ENCODE data around the gene TMEM273.

The TMEM273 gene

DNA sequence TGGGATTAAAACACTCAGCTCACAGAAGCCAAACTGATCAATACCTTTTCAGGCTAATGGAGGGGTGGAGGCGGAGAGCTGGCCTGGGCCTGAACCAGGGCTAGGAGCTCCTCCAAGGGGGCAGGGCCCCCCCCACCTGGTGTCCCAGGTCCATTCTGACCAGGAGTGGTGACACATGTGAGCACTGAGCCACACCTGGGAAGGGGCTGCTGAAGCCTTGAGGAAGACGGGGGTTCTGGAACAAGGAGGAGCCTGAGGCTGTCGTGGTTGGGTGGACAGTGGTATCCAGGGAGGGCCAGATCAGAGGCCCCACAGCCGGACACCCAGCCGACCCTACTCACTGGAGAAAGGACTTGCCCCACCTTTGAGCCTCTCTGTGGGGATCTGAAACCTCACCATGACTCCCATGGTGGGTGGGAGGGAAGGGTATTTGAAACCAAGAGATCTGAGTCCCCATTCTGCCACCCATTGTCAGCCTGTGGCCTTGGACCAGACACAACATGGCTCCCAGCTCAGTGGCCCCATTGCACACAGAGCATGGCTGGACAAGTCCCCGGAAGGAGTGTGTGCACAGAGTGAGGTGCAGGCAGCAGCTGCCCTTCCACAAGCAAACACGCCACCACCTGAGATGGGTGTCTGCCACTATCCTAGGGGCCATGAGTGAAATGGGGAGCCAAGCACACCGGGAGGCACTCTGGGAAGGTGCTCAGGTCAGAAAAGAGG lies 12.4 kb downstream of the TMEM273 start:
- DNase-seq = no peak

DNA sequence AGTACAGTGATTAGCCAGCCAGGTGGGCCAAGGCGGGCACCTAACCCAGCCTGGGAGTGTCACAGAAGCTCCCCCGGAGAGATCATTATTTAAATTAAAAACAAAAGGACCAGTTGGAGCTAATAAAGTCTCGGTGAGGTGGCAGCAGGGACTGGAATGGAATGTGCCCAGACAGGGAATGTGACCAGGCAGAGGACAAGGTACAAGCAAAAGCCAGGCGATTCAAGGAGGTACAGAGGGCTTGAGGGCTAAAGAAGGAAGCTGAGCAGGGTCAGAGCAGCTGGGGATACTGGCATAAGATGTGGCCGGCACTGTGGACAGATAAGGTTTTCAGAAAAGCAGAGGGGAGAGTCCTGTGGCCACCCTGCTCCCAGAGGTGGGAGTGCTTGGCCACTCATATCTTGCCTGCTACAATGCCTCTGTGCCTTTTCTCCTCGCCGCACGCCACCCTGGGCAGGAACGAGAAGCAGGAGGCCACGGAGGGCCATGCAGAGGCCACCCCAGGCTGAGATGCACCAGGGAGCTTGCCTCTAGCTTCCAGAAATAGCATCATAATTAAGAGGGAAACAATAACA lies 13.2 kb downstream of the TMEM273 start:
- DNase-seq = no peak

DNA sequence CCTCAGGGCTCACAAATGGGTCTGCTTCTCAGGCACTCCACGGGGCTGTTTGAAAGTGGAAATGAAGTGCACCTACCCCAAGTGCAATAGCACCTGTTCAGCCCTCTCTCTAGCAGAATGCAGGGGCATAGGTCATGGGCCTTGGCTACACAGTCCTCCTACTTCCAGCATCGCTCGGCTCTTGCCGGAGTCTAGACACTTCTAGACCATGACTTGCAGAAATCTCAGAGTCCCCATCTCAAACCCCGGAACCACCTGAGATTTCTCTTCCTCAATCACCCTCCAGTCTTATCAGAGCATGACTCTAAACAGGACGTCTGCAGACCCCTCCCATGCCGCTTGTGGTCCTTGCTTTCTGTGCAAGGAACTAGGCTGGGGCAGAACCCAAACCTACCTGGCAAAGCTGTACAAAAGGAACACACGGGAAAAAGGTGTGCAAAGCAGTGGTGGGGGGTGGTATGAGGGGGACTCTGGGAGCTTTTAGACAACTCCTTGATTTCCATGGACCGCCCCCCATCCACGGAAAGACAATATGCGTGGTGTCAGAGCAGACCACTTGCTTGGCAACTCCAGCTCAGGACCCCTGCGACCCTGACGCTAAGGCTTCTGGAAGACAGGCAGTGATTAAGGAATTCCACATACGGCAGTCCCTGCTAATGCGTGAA lies 13.8 kb downstream of the TMEM273 start:
- no peak for DNase-seq

DNA sequence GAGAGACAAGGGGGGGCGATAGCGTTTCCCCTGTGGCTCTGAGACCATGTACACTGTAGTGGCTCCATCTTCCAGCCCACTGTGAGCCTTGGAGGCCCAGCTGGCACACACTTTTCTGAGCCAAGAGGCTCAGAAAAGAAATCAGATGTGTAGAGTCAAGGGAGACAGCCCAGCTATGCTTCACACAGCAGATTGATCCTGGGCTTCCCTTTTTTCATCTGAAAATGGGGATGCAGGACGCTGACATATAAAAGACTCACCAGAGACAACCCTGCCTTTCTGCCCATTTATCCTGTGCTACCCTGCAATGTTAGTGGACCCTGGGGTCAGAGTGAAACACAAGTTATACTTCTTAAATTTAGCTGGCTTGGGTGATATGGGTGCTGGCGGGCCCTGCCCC lies 14.3 kb downstream of the TMEM273 start:
- DNase-seq = no peak

DNA sequence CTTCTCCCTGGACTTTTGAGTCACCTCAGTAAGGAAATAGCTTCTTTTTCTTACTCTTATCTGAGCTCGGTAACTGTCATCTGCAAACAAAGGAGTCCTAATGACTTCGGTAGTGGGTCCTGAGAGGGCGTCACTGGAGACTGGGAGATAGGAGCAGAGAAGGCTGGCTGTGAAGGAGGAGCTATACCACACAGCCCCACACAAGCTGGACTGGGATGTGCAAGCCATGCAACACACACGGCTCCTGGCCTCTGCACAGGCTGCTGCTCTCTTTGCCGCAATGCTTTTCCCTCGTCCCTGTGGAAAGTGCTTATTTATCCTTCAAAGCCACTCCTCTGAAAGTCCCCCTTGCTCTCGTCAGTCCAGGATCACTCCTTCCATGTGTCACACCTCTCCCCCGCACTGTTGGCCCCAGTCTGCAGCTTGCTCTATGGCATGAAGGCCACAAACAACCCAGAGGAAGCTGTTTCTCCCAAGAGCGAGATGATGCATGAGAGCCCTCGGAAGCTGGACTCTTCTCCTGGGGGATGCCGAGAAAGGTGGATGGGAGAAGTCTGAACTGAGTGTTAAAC lies 14.9 kb downstream of the TMEM273 start:
- no peak for DNase-seq

DNA sequence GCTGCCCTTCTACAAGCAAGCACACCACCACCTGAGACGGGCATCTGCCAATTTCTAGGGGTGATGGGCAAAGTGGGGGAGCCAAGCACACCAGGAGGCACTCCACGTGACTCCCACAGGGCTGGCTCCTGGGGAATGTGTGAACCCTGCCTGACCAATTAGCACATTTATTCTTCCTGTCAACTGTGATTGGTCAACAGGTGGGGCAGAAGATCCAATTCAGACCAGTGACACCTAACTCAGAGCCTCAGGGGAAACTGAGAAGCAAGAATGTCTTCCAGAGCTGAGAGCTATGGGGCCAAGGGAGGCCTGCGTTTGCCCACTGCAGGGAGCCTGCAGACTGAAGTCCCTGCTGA lies 15.4 kb downstream of the TMEM273 start:
- no peak for DNase-seq

DNA sequence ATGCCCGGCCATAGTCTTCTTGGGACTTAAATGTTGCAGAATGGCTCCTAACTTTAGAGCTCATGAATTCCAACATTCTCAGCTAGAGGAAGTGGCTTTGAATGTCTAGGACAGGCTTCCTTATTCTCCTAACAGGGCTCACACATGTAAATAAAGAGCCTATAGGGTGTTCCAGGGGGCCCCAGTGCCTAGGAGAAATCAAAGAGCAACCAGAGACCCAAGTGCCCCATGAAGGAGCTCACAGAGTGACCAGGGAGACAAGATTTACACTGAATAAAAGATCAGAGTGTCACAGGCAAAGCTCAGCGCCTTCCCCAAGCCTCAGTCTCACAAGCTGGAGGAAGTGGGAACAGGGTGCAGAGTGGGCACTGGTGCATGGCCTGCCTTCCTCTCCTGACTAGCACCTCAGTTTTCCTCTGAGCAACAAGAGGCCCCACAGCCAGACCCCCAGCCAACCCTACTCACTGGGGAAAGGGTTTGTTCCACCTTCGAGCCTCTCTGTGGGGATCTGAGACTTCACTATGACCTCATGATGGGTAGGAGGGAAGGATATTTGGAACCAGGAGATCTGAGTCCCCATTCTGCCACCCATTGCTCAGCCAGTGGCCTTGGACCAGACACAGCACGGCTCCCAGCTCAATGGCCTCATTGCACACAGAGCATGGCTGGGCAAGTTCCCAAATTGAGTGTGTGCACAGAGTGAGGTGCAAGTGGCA lies 16.0 kb downstream of the TMEM273 start:
- no peak for DNase-seq

DNA sequence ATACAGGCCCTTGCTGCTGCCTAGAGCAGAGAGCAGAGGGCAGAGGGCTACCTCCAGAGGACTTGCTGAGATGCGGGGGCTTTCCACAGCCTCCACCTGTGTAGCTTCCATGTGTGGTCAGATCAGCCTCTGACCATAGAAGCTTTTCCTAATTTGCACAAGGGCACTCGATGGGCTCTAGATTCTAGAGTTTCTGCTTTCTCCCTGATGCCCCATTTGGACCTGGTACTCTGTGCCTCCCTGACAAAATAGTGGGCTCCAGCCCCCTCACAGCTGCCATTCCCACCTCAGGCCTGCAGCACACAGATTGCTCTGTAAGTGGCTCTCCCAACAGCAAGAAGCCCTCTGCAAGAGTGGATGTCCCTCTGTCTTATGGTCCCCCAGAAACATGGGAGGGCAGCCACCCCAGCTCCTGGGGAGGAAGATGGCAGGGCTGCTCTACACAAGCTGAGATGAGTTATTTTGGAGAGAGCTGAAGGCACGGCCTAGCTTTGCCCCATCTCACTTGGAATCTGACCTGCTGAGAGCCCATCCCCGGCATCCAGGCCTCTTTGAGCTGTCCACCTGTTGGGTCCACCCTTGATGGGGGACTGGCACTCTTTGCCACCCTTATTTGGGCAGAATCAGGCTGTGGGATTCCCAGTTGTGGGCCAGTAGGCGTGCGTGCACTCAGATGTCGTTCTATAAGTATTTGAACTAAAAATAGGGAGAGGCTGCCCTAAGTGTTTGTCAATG lies 16.7 kb downstream of the TMEM273 start:
- DNase-seq = no peak

DNA sequence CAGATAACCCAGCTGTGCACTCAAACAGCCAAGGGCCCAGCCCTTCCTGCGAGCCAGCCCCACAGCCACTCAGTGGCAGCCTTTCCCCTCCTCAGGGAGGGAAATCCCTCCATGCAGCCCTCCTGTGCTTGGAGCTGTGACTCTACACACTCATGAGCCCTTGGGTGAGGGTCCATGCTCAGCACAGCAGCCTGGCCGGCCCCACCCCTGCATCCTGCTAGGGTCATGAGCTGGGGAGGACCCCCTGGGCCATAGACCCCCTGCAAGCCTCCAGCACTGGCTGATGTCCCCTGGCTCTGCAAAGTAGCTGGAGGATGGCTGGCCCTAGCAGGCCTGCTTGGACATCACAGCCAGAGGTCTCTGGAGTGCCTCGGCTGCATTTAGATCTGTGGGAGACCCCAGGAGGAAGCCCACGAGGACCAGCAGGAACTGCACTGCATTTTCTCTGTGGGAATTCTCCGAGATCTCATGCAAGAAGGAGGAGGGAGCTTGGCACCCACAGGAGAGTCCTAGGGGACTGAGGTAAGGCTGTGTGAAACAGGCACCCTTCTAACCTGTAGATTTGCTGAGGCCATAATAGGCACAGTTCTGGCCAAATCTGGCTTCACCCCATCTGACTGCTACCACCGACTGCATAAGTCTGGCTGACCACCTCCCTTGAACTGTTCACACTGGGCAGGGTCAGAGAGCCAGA lies 17.4 kb downstream of the TMEM273 start:
- DNase-seq = no peak

DNA sequence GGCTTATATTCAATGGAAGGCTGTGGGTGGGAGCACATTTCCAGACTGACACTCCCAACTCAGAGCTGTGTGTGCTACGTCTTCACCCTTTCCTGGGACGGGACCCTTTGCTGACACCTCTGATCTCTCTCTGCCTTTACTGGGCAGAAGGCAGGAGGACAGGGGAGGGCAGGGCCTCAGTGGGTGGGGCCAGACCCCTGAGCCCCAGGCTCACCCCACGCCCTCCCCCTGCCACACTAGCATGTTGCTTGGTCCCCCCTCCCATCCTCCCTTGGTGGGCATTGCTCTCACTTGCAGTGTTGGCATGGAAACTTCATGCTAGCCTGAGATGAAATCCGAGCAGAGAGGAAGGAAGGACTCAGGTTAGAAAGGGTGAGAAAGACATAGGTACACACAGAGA lies 18.4 kb downstream of the TMEM273 start:
- no peak for DNase-seq

DNA sequence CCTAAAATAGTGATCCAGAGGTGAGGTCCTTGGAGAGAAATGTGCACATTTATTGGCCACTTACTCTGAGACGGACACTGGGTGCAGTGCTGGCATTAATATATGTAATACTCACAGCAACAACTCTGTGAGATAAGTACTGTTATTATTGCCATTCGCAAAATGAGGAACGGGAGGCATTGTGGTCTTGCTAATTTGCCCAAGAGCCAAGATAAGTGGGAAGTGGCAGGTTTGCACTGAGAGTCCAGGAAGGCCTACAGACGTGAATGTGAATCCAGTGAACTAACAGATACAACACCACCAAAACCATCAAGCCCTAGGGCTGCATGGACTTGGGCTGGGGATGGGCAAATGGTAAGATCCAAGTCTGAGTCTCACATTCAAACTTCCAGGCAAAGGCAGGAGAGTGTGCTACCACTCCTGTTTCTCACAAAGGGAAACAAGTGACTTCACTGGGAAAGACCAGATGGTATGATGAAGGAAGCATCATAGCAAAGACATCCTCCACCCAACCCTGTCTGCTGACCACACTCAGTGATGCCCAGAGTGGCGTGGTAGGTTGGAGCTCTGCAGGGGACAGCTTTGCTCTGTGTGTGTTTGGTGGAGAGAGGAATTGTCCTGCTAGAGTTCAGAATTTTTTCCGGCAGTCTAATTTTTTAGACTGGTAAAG lies 19.2 kb downstream of the TMEM273 start:
- no peak for DNase-seq

DNA sequence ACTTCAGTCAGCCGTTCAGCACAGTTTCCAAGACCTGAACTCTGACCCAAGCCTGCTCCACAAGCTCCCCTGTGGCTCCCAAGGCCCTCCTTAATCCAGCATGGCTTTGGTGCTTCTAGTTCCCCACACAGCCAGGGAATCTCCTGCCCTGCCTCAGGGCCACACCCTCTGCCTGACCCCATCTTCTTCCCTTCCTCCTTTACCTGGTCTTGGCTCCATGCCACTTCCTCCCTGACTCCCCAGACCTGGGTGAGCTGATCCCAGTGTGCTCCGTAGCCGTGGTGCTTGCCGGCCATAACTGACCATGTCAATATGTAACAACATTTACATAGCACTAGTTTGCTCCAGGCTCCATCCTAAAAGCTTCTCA lies 20.0 kb downstream of the TMEM273 start:
- DNase-seq = no peak

DNA sequence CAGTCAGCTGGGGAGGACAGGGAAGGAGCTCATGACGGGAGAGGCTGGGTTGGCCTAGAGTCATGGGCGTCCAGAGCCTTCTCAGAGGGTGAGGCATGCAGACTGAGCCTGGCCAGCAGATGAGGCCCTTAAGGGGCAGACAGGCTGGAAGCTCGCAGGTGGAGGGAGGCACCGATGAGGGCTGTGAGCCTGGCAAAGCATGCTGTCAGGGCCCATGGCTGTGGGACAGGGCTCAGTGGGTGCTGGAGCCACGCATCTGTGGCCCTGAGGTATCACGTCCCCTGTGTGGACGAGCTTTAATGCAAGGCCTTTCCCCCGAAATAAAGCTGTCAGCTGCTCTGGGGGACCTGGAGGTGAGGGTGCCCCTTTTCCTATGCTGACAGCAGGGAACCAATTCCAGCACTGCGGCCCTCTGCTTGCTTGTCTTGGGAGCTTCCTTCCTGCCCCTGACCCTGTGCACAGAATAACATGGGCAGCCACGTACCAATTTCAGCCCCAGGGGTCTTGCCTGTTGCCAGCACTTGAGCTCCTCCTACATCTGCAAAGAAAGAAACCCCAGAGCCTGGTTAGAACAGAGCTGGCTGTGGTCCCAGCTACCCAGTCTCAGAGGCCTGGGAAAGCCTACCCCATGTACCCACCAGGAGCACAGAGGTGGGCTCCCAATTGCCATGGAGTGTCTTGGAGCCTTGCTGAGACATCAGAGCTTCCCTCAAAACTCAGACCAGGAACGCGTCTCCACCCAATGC lies 20.6 kb downstream of the TMEM273 start:
- DNase-seq = peak; percentile 36

DNA sequence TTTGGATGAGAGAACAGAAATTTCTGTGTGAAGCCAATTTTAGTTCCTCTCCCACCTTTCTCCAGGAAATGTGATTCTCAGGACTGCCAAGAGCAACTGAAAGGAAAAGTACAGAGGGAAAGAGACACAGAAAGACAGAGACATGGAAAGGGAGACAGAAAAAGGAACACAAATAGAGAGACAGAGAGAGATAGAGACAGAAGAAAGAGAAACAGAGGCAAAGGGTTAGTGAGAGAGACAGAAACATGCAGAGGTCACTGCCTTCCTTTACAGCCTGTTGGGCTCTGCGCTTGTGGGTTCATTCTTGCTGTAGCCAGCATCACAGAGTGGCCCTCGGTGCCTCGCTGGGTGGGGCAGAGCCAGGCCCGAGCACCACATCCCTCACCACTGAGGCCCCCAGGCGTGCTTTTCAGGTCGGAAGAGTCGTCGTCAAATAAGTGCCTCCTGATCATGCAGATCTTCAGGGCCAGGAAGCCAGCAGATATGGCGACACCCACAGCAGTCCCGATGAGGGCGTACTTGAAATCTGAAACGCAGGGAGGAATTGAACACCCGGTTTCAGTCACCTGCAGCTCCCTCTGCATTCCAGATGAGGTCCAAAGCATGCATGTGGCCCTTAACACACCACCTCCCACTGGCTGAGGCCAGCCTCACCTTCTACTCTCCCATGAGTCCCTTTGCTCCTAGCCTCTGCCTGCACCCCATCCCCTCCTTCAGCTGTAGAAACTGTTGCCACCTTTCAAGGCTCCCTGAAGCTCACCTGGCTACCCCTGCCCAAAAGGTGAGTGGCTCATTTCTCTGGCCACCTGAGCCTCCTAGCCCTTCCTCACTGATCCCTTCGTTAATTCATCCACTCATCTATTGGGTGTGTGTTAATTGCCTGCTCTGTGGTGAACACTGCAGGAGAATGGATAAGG lies 21.4 kb downstream of the TMEM273 start:
- DNase-seq = no peak

DNA sequence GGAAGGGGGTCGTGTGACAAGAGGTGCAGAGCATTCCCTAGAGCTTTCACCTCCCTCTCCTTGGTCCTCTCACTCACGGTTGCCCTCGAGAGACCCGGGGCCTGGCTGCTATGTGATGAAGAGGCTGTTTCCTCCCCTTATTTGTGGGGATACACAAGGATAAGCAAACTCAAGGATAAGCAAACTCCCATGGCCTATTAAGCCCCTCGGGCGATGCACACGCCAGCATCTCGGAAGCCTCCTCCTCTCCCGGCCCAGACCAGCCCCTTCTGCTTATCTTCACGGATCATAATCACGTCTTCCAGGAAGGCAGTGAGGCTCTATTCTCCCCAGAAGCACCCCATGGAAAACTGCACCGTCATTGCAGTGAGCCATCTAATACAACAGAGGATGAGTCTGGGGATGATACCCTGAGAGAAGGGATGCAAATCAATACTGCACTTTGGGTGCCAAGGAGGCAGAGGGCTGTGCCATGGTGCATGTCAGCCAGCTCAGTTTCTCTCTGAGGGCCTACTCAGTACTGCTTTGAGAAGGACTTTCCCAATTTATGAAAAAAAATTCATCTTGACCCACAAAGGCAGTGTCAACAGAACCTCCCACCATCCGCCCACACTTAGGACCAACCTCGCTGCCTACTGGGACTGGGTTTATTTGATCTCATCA lies 22.2 kb downstream of the TMEM273 start:
- no peak for DNase-seq

DNA sequence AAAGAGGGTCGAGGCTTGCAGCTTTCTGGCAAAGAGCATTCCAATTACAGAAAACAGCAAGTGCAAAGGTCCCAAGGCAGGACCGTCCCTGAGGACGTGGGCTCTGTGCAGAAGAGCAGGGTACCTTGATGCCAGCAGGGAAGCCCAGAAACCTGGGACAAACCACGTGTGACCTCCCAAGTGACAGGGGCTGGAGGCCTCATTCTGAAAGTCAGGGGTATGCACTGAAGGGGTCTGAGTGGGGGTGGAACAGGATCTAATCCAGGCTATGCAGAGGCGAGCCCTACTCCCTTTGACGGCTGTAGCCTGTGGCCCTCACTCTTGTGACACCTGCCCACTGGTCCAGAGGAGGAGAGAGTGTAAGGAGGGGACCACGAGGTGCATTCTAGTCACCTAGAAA lies 22.9 kb downstream of the TMEM273 start:
- DNase-seq = no peak

DNA sequence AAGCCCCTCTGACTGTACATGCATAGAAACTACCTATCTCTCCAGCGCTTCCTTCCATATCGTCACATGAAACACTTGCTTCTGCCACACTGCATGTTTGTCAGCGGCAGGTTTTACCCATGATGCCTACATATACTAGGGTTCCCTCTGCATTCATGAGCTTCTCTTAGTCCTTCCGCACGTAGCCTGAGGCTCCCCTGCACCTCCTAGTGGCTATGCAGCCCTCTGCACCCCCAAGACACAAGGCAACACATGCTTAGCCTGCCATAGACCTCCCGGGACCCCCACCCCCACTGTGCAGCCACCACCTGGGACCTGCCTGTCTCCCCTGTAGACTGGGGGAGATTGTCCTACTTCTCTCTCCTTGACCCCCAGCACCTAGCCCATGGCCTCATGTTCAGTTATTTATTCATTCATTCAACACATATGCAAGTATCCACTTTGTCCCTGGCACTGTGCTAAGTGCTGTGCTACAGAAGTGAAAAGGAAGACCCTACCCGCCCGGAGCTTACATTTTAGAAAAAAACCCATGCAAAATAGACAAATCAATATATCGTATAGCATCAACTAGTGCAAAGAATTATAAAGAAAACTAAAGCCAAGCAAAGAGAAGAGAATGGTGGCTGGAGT lies 23.5 kb downstream of the TMEM273 start:
- DNase-seq = peak; percentile 13

DNA sequence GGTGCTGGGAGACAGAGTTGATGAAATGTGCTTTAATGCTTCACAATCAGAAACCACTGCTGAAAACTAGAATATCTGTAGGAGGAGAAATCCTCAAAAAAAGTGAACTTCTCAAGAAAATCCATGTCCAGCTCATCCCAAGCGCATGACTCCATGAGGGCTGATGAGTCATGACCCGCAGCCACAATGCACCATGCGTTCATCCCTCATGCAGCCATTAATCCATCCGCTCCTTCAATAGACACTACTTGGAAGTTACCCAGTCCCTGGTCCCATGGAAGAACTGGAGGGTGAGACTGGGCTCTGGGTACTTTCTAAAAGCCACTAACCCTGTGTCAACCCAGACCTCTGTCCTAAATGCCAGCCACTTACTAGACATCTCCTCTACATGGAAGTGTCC lies 24.4 kb downstream of the TMEM273 start:
- no peak for DNase-seq
